Kidney epithelial cell (primary cell): ENCODE measurements around the gene PHF13. TPM values are rescaled to one million over a fixed set of nuclear protein-coding genes. Genes with fewer than 3 reads are reported as not detected.
A peak's percentile ranks its signal among the peaks of the same experiment; 100 is the strongest.

Experiments used
- DNase-seq: peaks from one replicate; pipeline ENCODE4 v3.0.0-alpha.2; 2010; ENCODE audit warnings: low read depth
- H3K27me3 ChIP-seq: 2 replicates; pipeline ENCODE4 v1.6.0; 2011; ENCODE audit warnings: low read length; ENCODE audit not compliant: control insufficient read depth, insufficient read depth
- H3K36me3 ChIP-seq: 2 replicates; pipeline ENCODE4 v1.5.1; 2011; ENCODE audit warnings: low read length; ENCODE audit not compliant: control insufficient read depth, insufficient read depth
- H3K4me3 ChIP-seq: 2 replicates; pipeline ENCODE4 v1.5.1; 2011; ENCODE audit warnings: low read depth, mild to moderate bottlenecking, control low read depth, low read length
- CTCF ChIP-seq: IDR thresholded peaks from 2 replicates; pipeline ENCODE4 v1.5.1; 2011; ENCODE audit warnings: mild to moderate bottlenecking, moderate library complexity, low read length, control low read depth, inconsistent platforms; ENCODE audit not compliant: insufficient read depth, poor library complexity, severe bottlenecking
- total RNA-seq: library from RNA; depleted of rRNA; stranded (reverse); fragments of >200 nt; gene quantifications from 2 replicates; pipeline ENCODE4 v1.2.3, GENCODE V29; 2015

The PHF13 gene
- total RNA-seq, 1 donor from 2014 or later = 8.8 TPM

DNA sequence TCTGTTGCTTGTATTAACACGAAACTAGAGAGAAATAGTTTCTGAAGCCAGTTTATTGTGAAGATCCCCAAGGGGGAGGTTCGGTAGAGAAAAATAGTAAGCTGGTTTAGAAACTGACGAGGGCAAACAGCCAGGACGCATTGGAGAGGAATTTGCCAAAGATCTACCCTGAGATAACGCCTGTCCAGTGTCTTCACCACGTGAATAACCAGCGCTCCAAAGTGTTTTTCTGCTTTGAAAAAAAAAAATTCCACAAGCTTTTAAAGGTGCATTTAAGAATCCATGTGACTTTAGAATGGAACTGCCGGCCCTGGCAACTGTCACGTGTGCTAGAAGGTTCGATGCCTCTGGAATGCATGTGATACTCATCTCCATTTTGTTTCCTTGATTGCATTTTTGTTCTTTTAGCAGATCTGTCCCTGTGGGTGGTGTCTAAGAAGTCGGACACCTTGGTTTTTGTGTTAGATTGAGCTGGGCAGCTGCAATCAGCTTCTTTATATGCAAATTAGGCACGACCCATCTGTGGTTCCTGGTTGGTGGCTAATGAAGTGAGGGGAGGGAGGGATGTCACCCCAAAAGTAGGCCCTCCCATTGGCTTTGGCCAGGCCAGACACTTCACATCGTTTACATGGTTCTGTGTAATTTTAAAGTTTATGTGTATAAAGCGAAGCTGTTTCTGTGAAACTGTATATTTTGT is 9.9 kb downstream of the PHF13 start:
- no peak for TF ChIP-seq CTCF
- Histone ChIP-seq H3K4me3 (no peak overlapping the region), H3K27me3 (no peaks in the 10 kb centered on the region), H3K36me3 (no peaks in the 10 kb centered on the region)
- no peak for DNase-seq

- no peaks in the 10 kb centered on the region for H3K36me3 ChIP-seq
- H3K4me3 ChIP-seq = peak within 1 kb of the TSS; percentile 63
- no peak for DNase-seq
- H3K27me3 ChIP-seq = no peaks in the 10 kb centered on the region
- TF ChIP-seq CTCF = peak; percentile 10
Observed at GRCh38 chr1:6624710-6625583, 11.4 kb downstream of the PHF13 start, which contains the start of gene THAP3. Gene THAP3, plus strand, starts transcription at chr1:6624868. Its CDS starts 351 bp downstream, at chr1:6625219.

- H3K4me3 ChIP-seq = peak overlapping the region; percentile 63
- TF ChIP-seq CTCF = no peak
- no peaks in the 10 kb centered on the region for H3K36me3 ChIP-seq
- no peaks in the 10 kb centered on the region for H3K27me3 ChIP-seq
- DNase-seq = no peak
Observed at GRCh38 chr1:6625584-6626149, 12.1 kb downstream of the PHF13 start.

GRCh38 chr1:6627031-6627430 is 13.5 kb downstream of the PHF13 start:
- no peaks in the 10 kb centered on the region for H3K27me3 ChIP-seq
- no peak for DNase-seq
- H3K36me3 ChIP-seq = no peaks in the 10 kb centered on the region

More at GRCh38 chr1:6627031-6627430, 13.5 kb downstream of the PHF13 start:
- H3K4me3 ChIP-seq = no peak overlapping the region
- no peak for TF ChIP-seq CTCF
